WTC11 (cell line): ENCODE data around the gene FFAR1. TPM values are rescaled to one million over a fixed set of nuclear protein-coding genes. Genes with fewer than 3 reads are reported as not detected.

Experiments
- ATAC-seq: fragments of 200-7000 bp; cut with Tn5 transposase; 2 replicates; pipeline ENCODE4 v1.10.0; 2021; ENCODE audit warnings: mild to moderate bottlenecking, moderate library complexity
- CTCF ChIA-PET: fragments of 300-600 bp; sonication (Branson Sonifier 250); formaldehyde crosslinking; loops from one replicate; lab custom pipeline; 2021; ENCODE audit warnings: antibody characterized with exemption; lab: Charles Lee
- POLR2A ChIA-PET: fragments of 350-600 bp; sonication (Branson Sonifier 250); formaldehyde crosslinking; loops from one replicate; lab custom pipeline; 2021; ENCODE audit warnings: antibody characterized with exemption; lab: Charles Lee
- DNase-seq: peaks from one replicate; pipeline ENCODE4 v3.0.0; 2021; ENCODE audit warnings: low spot score
- H3K27ac Mint-ChIP-seq: 2 replicates; pipeline ENCODE4 v1.8.0; 2021; ENCODE audit warnings: mixed read lengths
- H3K27me3 Mint-ChIP-seq: 2 replicates; pipeline ENCODE4 v1.8.0; 2021; ENCODE audit warnings: low read depth, mild to moderate bottlenecking, moderate library complexity, mixed read lengths
- H3K36me3 Mint-ChIP-seq: 2 replicates; pipeline ENCODE4 v1.8.0; 2021; ENCODE audit warnings: mixed read lengths
- H3K4me1 Mint-ChIP-seq: 2 replicates; pipeline ENCODE4 v1.8.0; 2022; ENCODE audit warnings: mixed read lengths
- H3K4me3 Mint-ChIP-seq: 2 replicates; pipeline ENCODE4 v1.8.0; 2021; ENCODE audit warnings: mild to moderate bottlenecking, moderate library complexity, mixed read lengths
- H3K9me3 Mint-ChIP-seq: 2 replicates; pipeline ENCODE4 v1.8.0; 2021; ENCODE audit warnings: mixed read lengths
- KAT7 ChIP-seq: sonication (generic); formaldehyde crosslinking; IDR thresholded peaks from 2 replicates; pipeline ENCODE4 v1.8.1; 2023; ENCODE audit warnings: missing genetic modification reagents, mild to moderate bottlenecking, borderline replicate concordance
- MYBL2 ChIP-seq: sonication (generic); formaldehyde crosslinking; IDR thresholded peaks from 2 replicates; pipeline ENCODE4 v1.8.1; 2023; ENCODE audit warnings: mild to moderate bottlenecking, moderate library complexity, missing genetic modification reagents
- NFYB ChIP-seq: sonication (generic); formaldehyde crosslinking; conservative IDR thresholded peaks from 2 replicates; pipeline ENCODE4 v1.8.0; 2022; ENCODE audit warnings: low read depth, missing genetic modification reagents
- ZNF425 ChIP-seq: fragments of 250-450 bp; sonication (Bioruptor Pico); conservative IDR thresholded peaks from 2 replicates; pipeline ENCODE4 v1.9.0; 2021; ENCODE audit warnings: mild to moderate bottlenecking
- ZSCAN18 ChIP-seq: fragments of 250-450 bp; sonication (Bioruptor Pico); IDR thresholded peaks from 2 replicates; pipeline ENCODE4 v2.1.2; 2022; ENCODE audit warnings: mild to moderate bottlenecking, moderate library complexity
- microRNA-seq: library from miRNA; unstranded; fragments of <30 nt; microRNA quantifications from one replicate; pipeline ENCODE4 v1.2.0, GENCODE V29; 2022; ENCODE audit warnings: borderline number of aligned reads
- total RNA-seq: library from RNA; stranded (reverse); gene quantifications from 3 replicates; pipeline ENCODE4 v1.2.3, GENCODE V29; 2021

The FFAR1 gene
- total RNA-seq, 1 experiment from 2014 or later, result 0.07 TPM

GRCh38 chr19:35397064-35397463, 49.4 kb downstream of the FFAR1 start:
- H3K4me1 Mint-ChIP-seq, result no peaks in the 10 kb centered on the region
- no peaks in the 10 kb centered on the region for H3K27me3 Mint-ChIP-seq
- ChIA-PET CTCF (no interaction called here), POLR2A (no interaction called here)
- no peaks in the 10 kb centered on the region for H3K9me3 Mint-ChIP-seq
- ATAC-seq (no peak), DNase-seq (no peak)
- TF ChIP-seq MYBL2 (no peak), ZNF425 (no peak), NFYB (CRISPR knock-in tag) (no peak), ZSCAN18 (no peak), KAT7 (no peak)
- H3K4me3 Mint-ChIP-seq, result no peak overlapping the region
- H3K36me3 Mint-ChIP-seq, result no peaks in the 10 kb centered on the region
- H3K27ac Mint-ChIP-seq, result no peak overlapping the region

Small RNA genes lying within 50 kb of the gene (microRNA-seq; reads per million reads assigned to microRNA genes)
- not detected for gene MIR5196

Other genes with a start within 250 kb of the FFAR1 start
- gene FXYD3, start 232.1 kb upstream of the FFAR1 start, total RNA-seq, result 1.0 to 1.8 TPM (median 1.2 TPM) in 3 replicates
- 14.2 to 15.7 TPM (median 15.1 TPM) in 3 replicates for gene LGI4, start 212.8 kb upstream of the FFAR1 start, total RNA-seq
- gene FXYD1, start 209.1 kb upstream of the FFAR1 start, total RNA-seq, result 11.3 to 13.4 TPM (median 13.3 TPM) in 3 replicates
- 16.7 to 16.9 TPM (median 16.9 TPM) in 3 replicates for gene FXYD7, start 204.6 kb upstream of the FFAR1 start, total RNA-seq
- gene FXYD5, start 193.2 kb upstream of the FFAR1 start, total RNA-seq, result 114 to 135 TPM (median 128 TPM) in 3 replicates
- 0.16 to 0.20 TPM in 2 of 3 replicates, not detected in the other for gene FAM187B, start 119.2 kb upstream of the FFAR1 start, total RNA-seq
- gene LSR, start 98.9 kb upstream of the FFAR1 start, total RNA-seq, result 126 to 132 TPM (median 130 TPM) in 3 replicates
- gene USF2, start 78.9 kb upstream of the FFAR1 start, total RNA-seq, result 109 to 127 TPM (median 120 TPM) in 3 replicates
- 0.11 to 0.22 TPM (median 0.14 TPM) in 3 replicates for gene HAMP, start 65.4 kb upstream of the FFAR1 start, total RNA-seq
- 0.23 to 0.53 TPM (median 0.46 TPM) in 3 replicates for gene MAG, start 55.7 kb upstream of the FFAR1 start, total RNA-seq
- gene CD22, start 18.7 kb upstream of the FFAR1 start, total RNA-seq, result 0.28 to 1.1 TPM (median 0.55 TPM) in 3 replicates
- gene FFAR3, start 10.6 kb downstream of the FFAR1 start, total RNA-seq, result not detected in 3 replicates
- not detected in 3 replicates for gene GPR42, start 23.2 kb downstream of the FFAR1 start, total RNA-seq
- gene FFAR2, start 100.4 kb downstream of the FFAR1 start, total RNA-seq, result not detected in 3 replicates
- gene KRTDAP, start 142.6 kb downstream of the FFAR1 start, total RNA-seq, result 1.3 to 3.2 TPM (median 1.7 TPM) in 3 replicates
- gene DMKN, start 165.7 kb downstream of the FFAR1 start, total RNA-seq, result 284 to 302 TPM (median 285 TPM) in 3 replicates
- gene SBSN, start 180.4 kb downstream of the FFAR1 start, total RNA-seq, result 0.15 to 0.39 TPM in 2 of 3 replicates, not detected in the other
- gene GAPDHS, start 185.6 kb downstream of the FFAR1 start, total RNA-seq, result 0.20 to 0.30 TPM in 2 of 3 replicates, not detected in the other
- 132 to 135 TPM (median 132 TPM) in 3 replicates for gene TMEM147, start 197.7 kb downstream of the FFAR1 start, total RNA-seq
- 0.59 to 1.2 TPM (median 1.1 TPM) in 3 replicates for gene ATP4A, start 215.8 kb downstream of the FFAR1 start, total RNA-seq
- not detected in 3 replicates for gene PMIS2, start 238.3 kb downstream of the FFAR1 start, total RNA-seq